H1 (cell line): ENCODE data around the gene PSME1. TPM values are rescaled to one million over a fixed set of nuclear protein-coding genes. Genes with fewer than 3 reads are reported as not detected.

ENCODE experiments used
- CTCF ChIA-PET: fragments of 300-600 bp; sonication (Branson Sonifier 250); formaldehyde crosslinking; loops from one replicate; lab custom pipeline; 2021; ENCODE audit not compliant: partially characterized antibody; lab: Charles Lee
- POLR2A ChIA-PET: fragments of 300-600 bp; sonication (Branson Sonifier 250); formaldehyde crosslinking; loops from one replicate; lab custom pipeline; 2021; ENCODE audit warnings: inconsistent platforms; ENCODE audit not compliant: partially characterized antibody; lab: Charles Lee
- DNase-seq, 2 experiments: peaks; one replicate each; pipeline versions ENCODE4 v3.0.0 to v3.0.0-alpha.2; 2010 to 2022; ENCODE audit warnings: low spot score in 2 of 2, low read depth in 1 of 2, mixed read lengths in 1 of 2
- FAIRE-seq: peaks from 2 replicates; lab custom pipeline; 2011; peaks lifted over from hg19 to GRCh38; lab: Jason Lieb, UNC
- H2AFZ ChIP-seq: 2 replicates; pipeline ENCODE4 v1.8.1; 2012; ENCODE audit warnings: low read length, inconsistent platforms
- H2AK5ac ChIP-seq: 2 replicates; pipeline ENCODE4 v1.6.1; 2013; ENCODE audit warnings: low read depth, low read length
- H2BK120ac ChIP-seq: replicated peaks from 2 replicates; pipeline ENCODE3; 2013; ENCODE audit warnings: low read depth, low read length, inconsistent platforms
- H2BK12ac ChIP-seq: 2 replicates; pipeline ENCODE4 v1.6.1; 2013; ENCODE audit warnings: low read depth, low read length
- H2BK15ac ChIP-seq: 2 replicates; pipeline ENCODE4 v1.6.1; 2013; ENCODE audit warnings: low read length
- H2BK20ac ChIP-seq: 2 replicates; pipeline ENCODE4 v1.6.1; 2013; ENCODE audit warnings: low read length
- H2BK5ac ChIP-seq: 2 replicates; pipeline ENCODE4 v1.6.1; 2013; ENCODE audit warnings: low read depth, low read length
- H3K14ac ChIP-seq: 2 replicates; pipeline ENCODE4 v1.6.1; 2013; ENCODE audit warnings: inconsistent platforms; ENCODE audit not compliant: insufficient read length
- H3K18ac ChIP-seq: 2 replicates; pipeline ENCODE4 v1.6.1; 2013; ENCODE audit warnings: low read length; ENCODE audit errors: extremely low read depth
- H3K23ac ChIP-seq: 2 replicates; pipeline ENCODE4 v1.6.1; 2013; ENCODE audit warnings: inconsistent platforms; ENCODE audit not compliant: insufficient read length
- H3K23me2 ChIP-seq: 2 replicates; pipeline ENCODE4 v1.6.1; 2013; ENCODE audit warnings: low read depth, low read length
- H3K27ac ChIP-seq: 2 replicates; pipeline ENCODE4 v1.6.1; 2011; ENCODE audit warnings: low read depth, low read length, inconsistent platforms
- H3K27me3 ChIP-seq, 4 experiments: replicated peaks in 1 of 4; 1 replicate in 1 of 4; 2 replicates in 3 of 4; pipeline versions ENCODE4 v1.6.1 to v1.8.1; 2011 to 2013; ENCODE audit warnings: low read length in 3 of 4, mild to moderate bottlenecking in 3 of 4, inconsistent platforms in 2 of 4, mixed read lengths in 2 of 4, moderate library complexity in 1 of 4; ENCODE audit not compliant: control insufficient read depth in 3 of 4, insufficient read depth in 3 of 4; ENCODE audit errors: extremely low read depth in 1 of 4
- H3K36me3 ChIP-seq, 4 experiments: 2 replicates each; pipeline versions ENCODE4 v1.6.1 to v1.8.1; 2011 to 2013; ENCODE audit warnings: mild to moderate bottlenecking in 4 of 4, low read length in 3 of 4, moderate library complexity in 2 of 4, control low read depth in 1 of 4, inconsistent platforms in 1 of 4; ENCODE audit not compliant: insufficient read depth in 4 of 4, control insufficient read depth in 2 of 4
- H3K4ac ChIP-seq: replicated peaks from 2 replicates; pipeline ENCODE3; 2013; ENCODE audit warnings: low read length, low read depth, mixed read lengths, inconsistent platforms; ENCODE audit not compliant: insufficient read length
- H3K4me1 ChIP-seq, 4 experiments: replicated peaks in 1 of 4; 1 replicate in 1 of 4; 2 replicates in 3 of 4; pipeline versions ENCODE4 v1.6.1 to v1.8.1; 2011 to 2013; ENCODE audit warnings: low read length in 3 of 4, inconsistent platforms in 2 of 4, mixed read lengths in 1 of 4; ENCODE audit not compliant: insufficient read depth in 4 of 4, control insufficient read depth in 3 of 4
- H3K4me2 ChIP-seq, 2 experiments: 2 replicates each; pipeline versions ENCODE4 v1.6.1 to v1.8.1; 2011 to 2013; ENCODE audit warnings: low read depth in 2 of 2, low read length in 2 of 2, control low read depth in 1 of 2, inconsistent platforms in 1 of 2, mild to moderate bottlenecking in 1 of 2; ENCODE audit not compliant: insufficient read depth in 1 of 2
- H3K4me3 ChIP-seq, 4 experiments: fragments of 200-600, 300-600 bp in 1 of 4; sonication (generic), shearing (Covaris generic), sonication (Bioruptor Twin) in 1 of 4; 2 replicates each; pipeline versions ENCODE4 v1.5.1 to v1.8.1; 2011 to 2016; ENCODE audit warnings: low read length in 4 of 4, low read depth in 3 of 4, control low read depth in 2 of 4, inconsistent platforms in 2 of 4, mild to moderate bottlenecking in 2 of 4, mixed read lengths in 1 of 4, moderate library complexity in 1 of 4; ENCODE audit not compliant: insufficient read depth in 2 of 4; ENCODE audit errors: extremely low read depth in 1 of 4
- H3K56ac ChIP-seq: replicated peaks from 2 replicates; pipeline ENCODE3; 2013; ENCODE audit warnings: low read depth, mild to moderate bottlenecking, mixed read lengths, low read length, inconsistent platforms; ENCODE audit not compliant: insufficient read length
- H3K79me1 ChIP-seq: 2 replicates; pipeline ENCODE4 v1.6.1; 2013; ENCODE audit warnings: low read depth, low read length, control low read depth
- H3K79me2 ChIP-seq, 2 experiments: 2 replicates each; pipeline versions ENCODE4 v1.6.1 to v1.8.1; 2012 to 2013; ENCODE audit warnings: low read length in 2 of 2, mild to moderate bottlenecking in 2 of 2, inconsistent platforms in 1 of 2; ENCODE audit not compliant: insufficient read depth in 2 of 2, control insufficient read depth in 1 of 2
- H3K9ac ChIP-seq, 4 experiments: replicated peaks in 1 of 4; 1 replicate in 1 of 4; 2 replicates in 3 of 4; pipeline versions ENCODE4 v1.6.1 to v1.8.1; 2011 to 2013; ENCODE audit warnings: low read depth in 3 of 4, low read length in 3 of 4, control low read depth in 2 of 4, mild to moderate bottlenecking in 2 of 4, moderate library complexity in 2 of 4, inconsistent platforms in 1 of 4; ENCODE audit errors: extremely low read depth in 1 of 4
- H3K9me3 ChIP-seq, 2 experiments: 2 replicates each; pipeline versions ENCODE4 v1.6.1 to v1.8.1; 2012 to 2013; ENCODE audit warnings: mild to moderate bottlenecking in 2 of 2, moderate library complexity in 2 of 2, control low read depth in 1 of 2, inconsistent platforms in 1 of 2, low read depth in 1 of 2, low read length in 1 of 2, mixed read lengths in 1 of 2; ENCODE audit not compliant: insufficient read depth in 2 of 2
- H4K20me1 ChIP-seq, 2 experiments: replicated peaks in 1 of 2; 2 replicates each; pipeline versions ENCODE3 to v1.8.1; 2011 to 2013; ENCODE audit warnings: inconsistent platforms in 2 of 2, low read length in 2 of 2, mild to moderate bottlenecking in 1 of 2; ENCODE audit not compliant: insufficient read depth in 2 of 2, control insufficient read depth in 1 of 2
- H4K5ac ChIP-seq: 2 replicates; pipeline ENCODE4 v1.6.1; 2013; ENCODE audit warnings: low read length, low read depth, mixed read lengths, inconsistent platforms; ENCODE audit not compliant: insufficient read length
- H4K8ac ChIP-seq: 2 replicates; pipeline ENCODE4 v1.8.0; 2013; ENCODE audit warnings: mild to moderate bottlenecking, moderate library complexity, low read length, inconsistent platforms; ENCODE audit not compliant: insufficient read depth; ENCODE audit errors: extremely low read depth
- H4K91ac ChIP-seq: replicated peaks from 2 replicates; pipeline ENCODE3; 2013; ENCODE audit warnings: low read length, mixed read lengths, inconsistent platforms; ENCODE audit not compliant: insufficient read length
- CTCF ChIP-seq, 3 experiments: IDR thresholded peaks; 1 replicate in 2 of 3; 2 replicates in 1 of 3; pipeline versions ENCODE4 v1.5.1 to v1.6.1; 2011; ENCODE audit warnings: low read length in 3 of 3, mild to moderate bottlenecking in 3 of 3, inconsistent platforms in 2 of 3, low read depth in 1 of 3, moderate library complexity in 1 of 3; ENCODE audit not compliant: insufficient read depth in 1 of 3; ENCODE audit errors: control extremely low read depth in 1 of 3
- EZH2 ChIP-seq: fragments of 200-600 bp; sonication (generic); IDR thresholded peaks from 2 replicates; pipeline ENCODE4 v1.7.1; 2012; ENCODE audit warnings: low read depth, mild to moderate bottlenecking, moderate library complexity, low read length, inconsistent platforms; ENCODE audit not compliant: severe bottlenecking
- ZNF274 ChIP-seq: IDR thresholded peaks from 2 replicates; pipeline ENCODE4 v1.7.0; 2012; ENCODE audit warnings: low read length, borderline replicate concordance; ENCODE audit errors: extremely low read depth
- WGBS, 2 experiments: shearing (Covaris generic) in 1 of 2; methylation state at CpG; one replicate each; pipeline versions ENCODE4 v1.1.6 to v1.1.7; 2013 to 2015; ENCODE audit warnings: low lambda C conversion rate in 2 of 2, mixed read lengths in 2 of 2, inconsistent platforms in 1 of 2, low coverage in 1 of 2, missing lambda C conversion rate in 1 of 2; ENCODE audit not compliant: insufficient replicate concordance in 2 of 2, insufficient coverage in 1 of 2, insufficient read length in 1 of 2; ENCODE audit errors: extremely low coverage in 1 of 2, missing lambda C conversion rate in 1 of 2; 5-methylcytosine and 5-hydroxymethylcytosine counted together
- polyA plus RNA-seq, 7 experiments: library from polyadenylated mRNA; depleted of rRNA in 3 of 7; stranded (reverse) in 5 of 7; unstranded in 2 of 7; fragments of >200 nt in 5 of 7; fragments of 200-250 nt in 2 of 7; gene quantifications; 1 replicate in 5 of 7; 2 replicates in 1 of 7; 4 replicates in 1 of 7; pipeline versions ENCODE4 v1.2.1 to v1.2.3, GENCODE V29; 2011 to 2013; ENCODE audit warnings: missing spikeins in 2 of 7, mixed read lengths in 2 of 7
- total RNA-seq: library from RNA; stranded (reverse); fragmentation: NEBNext Ultra II Directional; extraction: Animal tissue kit (Norgen Biotek cat#: 25700); gene quantifications from 2 replicates; pipeline ENCODE4 v1.2.1, GENCODE V29; 2021

Gene PSME1
- total and polyA plus RNA-seq, 2 of the 8 experiments (the other 6 are each of a cell fraction or from before 2014, with no cell fraction given) = 74.9 to 85.9 TPM

GRCh38 chr14:24179961-24180796, 44.2 kb downstream of the PSME1 start:
- Histone ChIP-seq H2AK5ac (no peak overlapping the region), H4K20me1 (peaks cover 2 to 15% of the 10 kb centered on the region in 2 experiments), H4K91ac (no peak overlapping the region), H2AFZ (no peak overlapping the region), H3K23me2 (no peaks in the 10 kb centered on the region), H4K8ac (no peak overlapping the region), H3K4me1 (no peaks in the 10 kb centered on the region), H4K5ac (no peak overlapping the region), H3K79me1 (peaks cover 2% of the 10 kb centered on the region; the same call in 1 of the 2 replicates), H3K36me3 (peaks cover 19 to 65% (median 53%) of the 10 kb centered on the region in 4 experiments), H3K9me3 (no peaks in the 10 kb centered on the region), H2BK15ac (no peak overlapping the region), H3K56ac (no peak overlapping the region), H3K79me2 (no peaks in the 10 kb centered on the region), H3K23ac (no peak overlapping the region), H3K4me3 (no peak overlapping the region), H2BK20ac (no peak overlapping the region), H3K14ac (no peak overlapping the region), H3K18ac (no peak overlapping the region), H2BK120ac (no peak overlapping the region), H2BK12ac (no peak overlapping the region), H3K9ac (no peak overlapping the region), H3K27me3 (no peaks in the 10 kb centered on the region), H2BK5ac (no peak overlapping the region), H3K27ac (no peak overlapping the region), H3K4me2 (no peak overlapping the region), H3K4ac (no peak overlapping the region)
- CTCF ChIA-PET = interaction anchor here (1.1 to 1.6 kb wide), 3 partner anchors 19 to 128 kb away, joined by 3 to 7 read pairs (median 6); partner anchors contain the start of genes CIDEB and IRF9
- DNase-seq (no peak), FAIRE-seq (no peak)
- WGBS, 2 experiments = 88% methylated on average over 18 of the region's 18 CpGs; no CpG with 5 or more reads in 1 of the 2 experiments
- POLR2A ChIA-PET = interaction anchor here (1.1 to 10.7 kb wide), 15 partner anchors 7 to 107 kb away, joined by 3 to 158 read pairs (median 4); partner anchors contain the start of genes CHMP4A, DCAF11, GMPR2 and IPO4
- TF ChIP-seq EZH2 (no peak), CTCF (IDR thresholded peaks at IDR 0.05; ENCODE audit: control extremely low read depth in 1 of 3, insufficient read depth in 1 of 3, low read depth in 1 of 3, low read length in 3 of 3) (no peak), ZNF274 (no peak)
